ENCODE results near the gene MITF. TPM values are rescaled to one million over a fixed set of nuclear protein-coding genes. Genes with fewer than 3 reads are reported as not detected.

MITF gene
- total RNA-seq, 1 donor from 2014 or later, result 0.25 TPM

- H3K9me3 Mint-ChIP-seq (ENCODE audit: unreplicated experiment), result no peaks in the 10 kb centered on the region
- H3K27me3 Mint-ChIP-seq (ENCODE audit: unreplicated experiment), result no peaks in the 10 kb centered on the region
- H3K36me3 Mint-ChIP-seq (ENCODE audit: unreplicated experiment), result no peaks in the 10 kb centered on the region
- no peak for DNase-seq
- H3K4me3 Mint-ChIP-seq (ENCODE audit: unreplicated experiment), result no peak overlapping the region
- no peak for TF ChIP-seq CTCF (IDR thresholded peaks at IDR 0.05; ENCODE audit: partially characterized antibody, unreplicated experiment)
- H3K27ac Mint-ChIP-seq (ENCODE audit: unreplicated experiment), result no peak overlapping the region
- peaks cover 6% of the 10 kb centered on the region for H3K4me1 Mint-ChIP-seq (ENCODE audit: low read depth, unreplicated experiment)
Observed at GRCh38 chr3:69865925-69866679, 126.8 kb downstream of the MITF start.

DNA sequence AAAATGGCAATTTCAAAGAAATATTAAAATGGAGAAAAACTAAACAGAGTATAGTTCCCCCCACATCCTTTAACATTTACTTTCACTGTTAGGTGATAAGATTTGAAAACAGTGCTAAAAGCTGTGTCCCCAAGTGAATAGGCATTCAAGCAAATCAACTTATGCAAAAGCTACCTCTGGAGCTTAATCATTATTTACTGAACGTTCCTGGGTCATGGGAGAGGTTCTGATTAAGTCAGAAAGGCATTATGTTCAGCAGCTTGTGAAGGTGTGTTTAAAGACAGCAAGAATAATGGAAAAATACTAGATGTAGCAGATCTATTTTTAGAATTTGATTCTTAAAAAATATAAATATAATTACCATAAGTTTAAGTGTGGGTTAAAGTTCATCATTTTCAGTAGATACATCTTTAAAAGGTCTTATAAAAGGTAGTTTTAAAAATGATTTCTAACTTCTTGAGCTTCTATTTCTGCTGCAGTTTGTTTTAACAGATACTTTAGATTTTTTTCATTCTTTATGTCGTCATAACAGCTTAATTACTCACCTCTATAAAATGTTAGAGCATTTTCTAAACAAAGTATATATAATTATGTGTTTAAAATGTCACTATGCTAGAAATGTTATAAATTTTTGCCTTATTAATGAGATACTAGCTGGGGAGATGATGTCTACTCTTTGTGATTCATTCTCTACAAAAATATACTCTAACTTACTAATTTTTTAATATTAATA lies 127.9 kb downstream of the MITF start:
- Mint-ChIP-seq H3K27me3 (ENCODE audit: unreplicated experiment) (no peaks in the 10 kb centered on the region), H3K4me1 (ENCODE audit: low read depth, unreplicated experiment) (peaks cover 6% of the 10 kb centered on the region), H3K9me3 (ENCODE audit: unreplicated experiment) (no peaks in the 10 kb centered on the region), H3K27ac (ENCODE audit: unreplicated experiment) (no peak overlapping the region), H3K36me3 (ENCODE audit: unreplicated experiment) (no peaks in the 10 kb centered on the region), H3K4me3 (ENCODE audit: unreplicated experiment) (no peak overlapping the region)
- no peak for DNase-seq
- no peak for TF ChIP-seq CTCF (IDR thresholded peaks at IDR 0.05; ENCODE audit: partially characterized antibody, unreplicated experiment)

DNA sequence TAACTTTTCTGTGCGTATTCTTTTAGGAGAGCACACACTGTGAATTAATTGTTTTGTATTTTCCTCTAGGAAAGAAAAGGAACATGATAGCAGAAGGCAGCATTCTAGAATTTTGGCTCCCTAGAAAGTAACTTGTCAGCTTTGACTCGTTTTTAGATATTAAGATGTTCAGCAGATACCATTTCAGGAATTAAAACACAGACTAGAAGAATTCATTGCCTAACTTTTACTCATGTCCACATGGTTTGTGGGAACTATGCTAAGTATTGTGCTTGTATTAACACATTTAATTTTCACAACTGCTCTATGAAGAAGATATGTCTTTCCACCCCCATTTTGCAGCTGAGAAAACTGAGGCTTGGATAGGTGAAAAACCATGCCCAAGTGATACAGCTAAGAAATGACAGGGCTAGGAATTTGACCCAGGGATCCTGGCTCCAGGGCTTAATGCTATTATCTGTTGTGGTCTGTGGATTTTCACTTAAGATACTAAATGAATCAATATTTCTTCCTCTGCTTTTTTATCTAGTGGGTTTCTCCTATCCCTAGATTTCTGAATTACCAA lies 128.8 kb downstream of the MITF start:
- Mint-ChIP-seq H3K36me3 (ENCODE audit: unreplicated experiment) (no peaks in the 10 kb centered on the region), H3K9me3 (ENCODE audit: unreplicated experiment) (no peaks in the 10 kb centered on the region), H3K4me1 (ENCODE audit: low read depth, unreplicated experiment) (peaks cover 6% of the 10 kb centered on the region), H3K27ac (ENCODE audit: unreplicated experiment) (no peak overlapping the region), H3K27me3 (ENCODE audit: unreplicated experiment) (no peaks in the 10 kb centered on the region), H3K4me3 (ENCODE audit: unreplicated experiment) (no peak overlapping the region)
- no peak for TF ChIP-seq CTCF (IDR thresholded peaks at IDR 0.05; ENCODE audit: partially characterized antibody, unreplicated experiment)
- DNase-seq, result no peak

GRCh38 chr3:69868841-69869420 lies 129.7 kb downstream of the MITF start:
- DNase-seq, result no peak
- H3K27ac Mint-ChIP-seq (ENCODE audit: unreplicated experiment), result no peak overlapping the region
- no peak overlapping the region for H3K4me3 Mint-ChIP-seq (ENCODE audit: unreplicated experiment)
- H3K36me3 Mint-ChIP-seq (ENCODE audit: unreplicated experiment), result no peaks in the 10 kb centered on the region
- peaks cover 6% of the 10 kb centered on the region for H3K4me1 Mint-ChIP-seq (ENCODE audit: low read depth, unreplicated experiment)
- no peaks in the 10 kb centered on the region for H3K27me3 Mint-ChIP-seq (ENCODE audit: unreplicated experiment)
- no peak for TF ChIP-seq CTCF (IDR thresholded peaks at IDR 0.05; ENCODE audit: partially characterized antibody, unreplicated experiment)
- no peaks in the 10 kb centered on the region for H3K9me3 Mint-ChIP-seq (ENCODE audit: unreplicated experiment)
